Endodermal cell (in vitro differentiated cells): ENCODE measurements around the gene NUDT13. TPM values are rescaled to one million over a fixed set of nuclear protein-coding genes. Genes with fewer than 3 reads are reported as not detected.

Source experiments
- DNase-seq: peaks from one replicate; pipeline ENCODE4 v3.0.0-alpha.2; 2017
- H3K27ac ChIP-seq: 2 replicates; pipeline ENCODE4 v1.5.1; 2013; ENCODE audit warnings: mild to moderate bottlenecking, low read depth, low read length, moderate library complexity
- H3K27me3 ChIP-seq: 2 replicates; pipeline ENCODE4 v1.6.1; 2013; ENCODE audit warnings: mild to moderate bottlenecking, low read length, moderate library complexity; ENCODE audit not compliant: insufficient read depth, control insufficient read depth, poor library complexity, severe bottlenecking
- H3K36me3 ChIP-seq: 2 replicates; pipeline ENCODE4 v1.7.0; 2013; ENCODE audit warnings: mild to moderate bottlenecking, low read length, moderate library complexity; ENCODE audit not compliant: control insufficient read depth, insufficient read depth
- H3K4me1 ChIP-seq: one replicate; pipeline ENCODE4 v1.7.0; 2013; ENCODE audit warnings: low read length; ENCODE audit not compliant: control insufficient read depth, insufficient read depth
- H3K4me3 ChIP-seq: 2 replicates; pipeline ENCODE4 v1.5.1; 2013; ENCODE audit warnings: mild to moderate bottlenecking, low read length, moderate library complexity
- H3K9ac ChIP-seq: 2 replicates; pipeline ENCODE4 v1.6.1; 2013; ENCODE audit warnings: mild to moderate bottlenecking, low read length, moderate library complexity; ENCODE audit not compliant: poor library complexity, severe bottlenecking; ENCODE audit errors: extremely low read depth
- H3K9me3 ChIP-seq: 2 replicates; pipeline ENCODE4 v1.6.1; 2013; ENCODE audit warnings: mild to moderate bottlenecking, low read length, moderate library complexity; ENCODE audit not compliant: control insufficient read depth
- H3K27ac Mint-ChIP-seq: 2 replicates; pipeline ENCODE4 v1.8.0; 2020; ENCODE audit warnings: mixed read lengths
- H3K27me3 Mint-ChIP-seq: 2 replicates; pipeline ENCODE4 v1.8.0; 2021; ENCODE audit warnings: mild to moderate bottlenecking, mixed read lengths; ENCODE audit not compliant: insufficient read depth
- H3K36me3 Mint-ChIP-seq: 2 replicates; pipeline ENCODE4 v1.8.0; 2020; ENCODE audit warnings: low read depth, mixed read lengths
- H3K4me1 Mint-ChIP-seq: 2 replicates; pipeline ENCODE4 v1.8.0; 2020; ENCODE audit warnings: mixed read lengths
- H3K4me3 Mint-ChIP-seq: 2 replicates; pipeline ENCODE4 v1.8.0; 2020; ENCODE audit warnings: mild to moderate bottlenecking, moderate library complexity, mixed read lengths
- H3K9me3 Mint-ChIP-seq: 2 replicates; pipeline ENCODE4 v1.8.0; 2020; ENCODE audit warnings: mild to moderate bottlenecking, mixed read lengths
- CTCF ChIP-seq: fragments of 200-600 bp; sonication (generic); conservative IDR thresholded peaks from 2 replicates; pipeline ENCODE4 v1.5.0; 2021; ENCODE audit warnings: antibody characterized with exemption, mild to moderate bottlenecking
- WGBS, 2 experiments: methylation state at CpG; one replicate each; pipeline versions ENCODE4 v1.1.5 to v1.1.7; 2013; ENCODE audit warnings: missing lambda C conversion rate in 2 of 2, mixed read lengths in 1 of 2; ENCODE audit not compliant: insufficient coverage in 1 of 2, insufficient read length in 1 of 2; 5-methylcytosine and 5-hydroxymethylcytosine counted together
- total RNA-seq, 2 donors: library from RNA; stranded (reverse); fragmentation: NEBNext Ultra II Directional in 1 of 2; extraction: Animal tissue kit (Norgen Biotek cat#: 25700) in 1 of 2; gene quantifications; 2 replicates in 1 of 2; 3 replicates in 1 of 2; pipeline ENCODE4 v1.2.1, GENCODE V29; 2021

NUDT13 gene
- total RNA-seq, 2 donors from 2014 or later: 3.3 to 3.9 TPM

- 85% methylated on average over 2 of the region's 2 CpGs; no CpG with 5 or more reads in 1 of the 2 experiments for WGBS, 2 experiments
- H3K27ac Mint-ChIP-seq: peak overlapping the region; percentile 100
- Histone ChIP-seq H3K4me3 (peak overlapping the region; percentile 94), H3K36me3 (peaks cover 21% of the 10 kb centered on the region), H3K9ac (peak overlapping the region; percentile 93), H3K27me3 (no peaks in the 10 kb centered on the region), H3K9me3 (peaks cover 4% of the 10 kb centered on the region), H3K4me1 (no peaks in the 10 kb centered on the region), H3K27ac (no peak overlapping the region)
- no peaks in the 10 kb centered on the region for H3K27me3 Mint-ChIP-seq
- no peak for TF ChIP-seq CTCF
- peak overlapping the region; percentile 99 for H3K4me3 Mint-ChIP-seq
- H3K9me3 Mint-ChIP-seq: no peaks in the 10 kb centered on the region
- no peak for DNase-seq
- H3K36me3 Mint-ChIP-seq: peaks cover 19% of the 10 kb centered on the region
- peaks cover 10% of the 10 kb centered on the region for H3K4me1 Mint-ChIP-seq
Observed at GRCh38 chr10:73166972-73167371, 56.7 kb downstream of the NUDT13 start.

GRCh38 chr10:73167458-73167782 is 57.2 kb downstream of the NUDT13 start:
- DNase-seq: no peak
- H3K9ac ChIP-seq: peak overlapping the region; percentile 93
- no peaks in the 10 kb centered on the region for H3K9me3 ChIP-seq
- peaks cover 15% of the 10 kb centered on the region for H3K36me3 Mint-ChIP-seq
- no peaks in the 10 kb centered on the region for H3K27me3 ChIP-seq
- peaks cover 16% of the 10 kb centered on the region for H3K36me3 ChIP-seq
- WGBS, 2 experiments: 5 to 10% methylated on average over 2 to 5 of the region's 5 CpGs
- no peaks in the 10 kb centered on the region for H3K27me3 Mint-ChIP-seq
- peak overlapping the region; percentile 94 for H3K4me3 ChIP-seq
- H3K4me1 ChIP-seq: no peaks in the 10 kb centered on the region
- H3K4me1 Mint-ChIP-seq: peaks cover 10% of the 10 kb centered on the region
- H3K27ac ChIP-seq: peak overlapping the region; percentile 82
- H3K27ac Mint-ChIP-seq: peak overlapping the region; percentile 100
- H3K9me3 Mint-ChIP-seq: no peaks in the 10 kb centered on the region
- peak overlapping the region; percentile 99 for H3K4me3 Mint-ChIP-seq
- no peak for TF ChIP-seq CTCF

GRCh38 chr10:73167783-73168464 is 57.7 kb downstream of the NUDT13 start, which contains the start of the genes ECD and FAM149B1:
ECD (minus strand) TSS chr10:73168008; CDS start chr10:73163937, 4,071 bp downstream.
FAM149B1 (plus strand) TSS chr10:73168119; CDS start chr10:73168340, 221 bp downstream.
- H3K27me3 ChIP-seq: no peaks in the 10 kb centered on the region
- peaks cover 11% of the 10 kb centered on the region for H3K36me3 ChIP-seq
- peak within 1 kb of the TSS; percentile 82 for H3K27ac ChIP-seq
- Mint-ChIP-seq H3K4me3 (peak within 1 kb of the TSS; percentile 99), H3K9me3 (no peaks in the 10 kb centered on the region), H3K4me1 (peaks cover 10% of the 10 kb centered on the region), H3K27ac (peak within 1 kb of the TSS; percentile 100), H3K27me3 (no peaks in the 10 kb centered on the region), H3K36me3 (peaks cover 12% of the 10 kb centered on the region)
- DNase-seq: peak; percentile 98
- peak within 1 kb of the TSS; percentile 93 for H3K9ac ChIP-seq
- peak; percentile 60 for TF ChIP-seq CTCF
- WGBS, 2 experiments: 0% methylated on average over 16 to 49 of the region's 49 CpGs
- H3K9me3 ChIP-seq: no peaks in the 10 kb centered on the region
- no peaks in the 10 kb centered on the region for H3K4me1 ChIP-seq
- H3K4me3 ChIP-seq: peak within 1 kb of the TSS; percentile 94
